GM10266 (cell line): ENCODE data around the gene ALOX5AP.

Experiments used
- DNase-seq: peaks from one replicate; pipeline ENCODE4 v3.0.0; 2012; ENCODE audit errors: extremely low spot score
- TF ChIP-seq, protein P1 (sequence below): IDR thresholded peaks from 2 replicates; pipeline ENCODE4 v1.5.1; 2012; ENCODE audit warnings: mild to moderate bottlenecking, low read depth; ENCODE audit not compliant: control insufficient read depth, insufficient read depth; ENCODE audit errors: missing control alignments

Gene ALOX5AP

DNA sequence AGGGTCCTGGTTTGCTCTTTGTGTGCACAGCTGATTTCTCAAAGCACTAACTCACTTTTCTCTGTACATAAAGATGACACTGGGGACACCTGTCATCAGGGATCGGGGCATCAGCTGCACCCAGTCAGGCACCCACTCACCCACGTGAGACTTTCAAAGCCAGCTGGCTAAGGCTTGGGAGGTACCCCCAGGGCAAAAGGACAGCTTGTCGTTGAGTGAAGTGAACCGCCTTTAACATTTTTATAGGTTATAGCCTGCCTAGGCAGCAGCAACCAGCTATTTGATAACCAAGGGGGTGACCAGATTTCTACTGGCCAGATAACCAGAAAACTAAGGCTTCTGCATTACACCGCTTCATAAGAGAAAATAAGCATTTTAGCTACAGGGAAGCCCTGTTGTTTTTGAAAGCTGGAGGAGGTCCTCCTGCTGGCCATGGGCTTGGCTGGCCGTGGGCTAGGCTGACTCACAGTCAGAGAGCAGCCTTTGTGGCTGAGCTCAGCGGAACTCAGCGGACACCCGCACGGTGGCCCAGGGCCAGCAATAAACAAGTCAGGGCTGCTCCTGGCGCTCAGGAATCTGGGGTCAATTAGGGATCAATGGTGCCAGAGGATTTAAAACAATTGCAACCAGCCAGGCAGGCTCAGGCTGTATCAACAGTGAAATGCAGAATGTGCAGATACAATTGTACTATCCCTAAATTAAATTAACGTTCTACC, 57.1 kb downstream of the ALOX5AP start:
- TF ChIP-seq, protein P1, sequence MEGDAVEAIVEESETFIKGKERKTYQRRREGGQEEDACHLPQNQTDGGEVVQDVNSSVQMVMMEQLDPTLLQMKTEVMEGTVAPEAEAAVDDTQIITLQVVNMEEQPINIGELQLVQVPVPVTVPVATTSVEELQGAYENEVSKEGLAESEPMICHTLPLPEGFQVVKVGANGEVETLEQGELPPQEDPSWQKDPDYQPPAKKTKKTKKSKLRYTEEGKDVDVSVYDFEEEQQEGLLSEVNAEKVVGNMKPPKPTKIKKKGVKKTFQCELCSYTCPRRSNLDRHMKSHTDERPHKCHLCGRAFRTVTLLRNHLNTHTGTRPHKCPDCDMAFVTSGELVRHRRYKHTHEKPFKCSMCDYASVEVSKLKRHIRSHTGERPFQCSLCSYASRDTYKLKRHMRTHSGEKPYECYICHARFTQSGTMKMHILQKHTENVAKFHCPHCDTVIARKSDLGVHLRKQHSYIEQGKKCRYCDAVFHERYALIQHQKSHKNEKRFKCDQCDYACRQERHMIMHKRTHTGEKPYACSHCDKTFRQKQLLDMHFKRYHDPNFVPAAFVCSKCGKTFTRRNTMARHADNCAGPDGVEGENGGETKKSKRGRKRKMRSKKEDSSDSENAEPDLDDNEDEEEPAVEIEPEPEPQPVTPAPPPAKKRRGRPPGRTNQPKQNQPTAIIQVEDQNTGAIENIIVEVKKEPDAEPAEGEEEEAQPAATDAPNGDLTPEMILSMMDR: no peak
- DNase-seq: no peak

DNA sequence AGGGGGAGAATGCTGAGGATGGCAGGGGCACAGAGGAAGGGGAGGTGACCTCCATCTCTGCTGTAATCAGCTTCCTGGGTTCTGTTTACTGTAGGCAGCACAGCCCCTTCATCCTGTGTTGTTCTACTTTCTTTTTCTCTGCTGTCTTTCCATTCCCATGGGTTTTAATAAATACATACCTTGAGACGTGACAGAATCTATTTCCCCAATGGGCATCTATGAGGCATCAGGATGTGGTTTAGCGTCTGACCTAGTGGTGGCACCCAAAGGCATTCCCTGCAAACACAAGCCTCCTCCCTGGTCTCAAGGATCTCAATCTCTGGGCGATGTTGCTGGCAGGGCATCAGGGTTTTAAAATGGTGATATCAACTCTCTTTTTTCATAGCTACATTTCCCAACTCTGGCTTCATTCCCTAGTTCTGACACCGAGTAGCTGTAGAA, 60.8 kb downstream of the ALOX5AP start:
- TF ChIP-seq, protein P1: no peak
- no peak for DNase-seq

GRCh38 chr13:30796631-30797601, 61.6 kb downstream of the ALOX5AP start:
- peak; percentile 64 for DNase-seq
- TF ChIP-seq, protein P1: no peak

GRCh38 chr13:30797847-30798535, 62.6 kb downstream of the ALOX5AP start:
- TF ChIP-seq, protein P1: no peak
- DNase-seq: no peak

DNA sequence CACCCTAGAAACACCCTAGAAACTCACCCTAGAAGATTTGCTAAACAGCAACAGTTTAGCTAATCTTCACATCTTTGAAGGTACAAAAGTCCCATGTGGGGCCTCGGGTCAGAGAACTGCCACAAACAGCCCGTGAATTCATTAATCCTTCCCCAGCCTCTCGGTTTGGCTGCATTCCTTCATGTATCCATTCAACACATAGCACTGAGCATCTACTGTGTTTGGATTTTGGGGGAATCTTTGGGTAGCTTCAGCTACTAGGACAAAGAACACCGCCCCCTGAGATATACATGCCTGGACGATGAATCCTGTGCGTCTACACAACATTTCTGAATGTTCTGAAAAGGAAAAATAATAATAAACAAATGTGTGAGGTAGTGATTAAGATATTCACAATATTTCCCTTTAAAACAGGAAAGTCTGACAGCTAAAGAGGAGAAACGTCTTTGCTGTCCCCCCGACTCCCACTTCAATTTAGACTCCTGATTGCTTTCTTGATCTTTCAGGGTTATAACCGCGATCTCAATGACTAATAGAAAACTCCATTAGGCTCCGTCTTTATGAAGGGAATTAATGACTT, 63.5 kb downstream of the ALOX5AP start:
- TF ChIP-seq, protein P1: no peak
- DNase-seq: no peak

- TF ChIP-seq, protein P1: no peak
- no peak for DNase-seq
Observed at GRCh38 chr13:30799356-30799824, 64.0 kb downstream of the ALOX5AP start.
